WTC11 (cell line): Measurements from ENCODE around the gene DERA. TPM values are rescaled to one million over a fixed set of nuclear protein-coding genes. Genes with fewer than 3 reads are reported as not detected.

Source experiments
- ATAC-seq: fragments of 200-7000 bp; cut with Tn5 transposase; 2 replicates; pipeline ENCODE4 v1.10.0; 2021; ENCODE audit warnings: mild to moderate bottlenecking, moderate library complexity
- CTCF ChIA-PET: fragments of 300-600 bp; sonication (Branson Sonifier 250); formaldehyde crosslinking; loops from one replicate; lab custom pipeline; 2021; ENCODE audit warnings: antibody characterized with exemption; lab: Charles Lee
- POLR2A ChIA-PET: fragments of 350-600 bp; sonication (Branson Sonifier 250); formaldehyde crosslinking; loops from one replicate; lab custom pipeline; 2021; ENCODE audit warnings: antibody characterized with exemption; lab: Charles Lee
- DNase-seq: peaks from one replicate; pipeline ENCODE4 v3.0.0; 2021; ENCODE audit warnings: low spot score
- H3K27ac Mint-ChIP-seq: 2 replicates; pipeline ENCODE4 v1.8.0; 2021; ENCODE audit warnings: mixed read lengths
- H3K27me3 Mint-ChIP-seq: 2 replicates; pipeline ENCODE4 v1.8.0; 2021; ENCODE audit warnings: low read depth, mild to moderate bottlenecking, moderate library complexity, mixed read lengths
- H3K36me3 Mint-ChIP-seq: 2 replicates; pipeline ENCODE4 v1.8.0; 2021; ENCODE audit warnings: mixed read lengths
- H3K4me1 Mint-ChIP-seq: 2 replicates; pipeline ENCODE4 v1.8.0; 2022; ENCODE audit warnings: mixed read lengths
- H3K4me3 Mint-ChIP-seq: 2 replicates; pipeline ENCODE4 v1.8.0; 2021; ENCODE audit warnings: mild to moderate bottlenecking, moderate library complexity, mixed read lengths
- H3K9me3 Mint-ChIP-seq: 2 replicates; pipeline ENCODE4 v1.8.0; 2021; ENCODE audit warnings: mixed read lengths
- ATF1 ChIP-seq: sonication (generic); formaldehyde crosslinking; IDR thresholded peaks from 2 replicates; pipeline ENCODE4 v1.8.1; 2023; ENCODE audit warnings: mild to moderate bottlenecking, moderate library complexity, missing genetic modification reagents
- CREM ChIP-seq: sonication (generic); formaldehyde crosslinking; IDR thresholded peaks from 2 replicates; pipeline ENCODE4 v1.8.1; 2022; ENCODE audit warnings: mild to moderate bottlenecking, missing genetic modification reagents, moderate library complexity
- E2F1 ChIP-seq: sonication (generic); formaldehyde crosslinking; IDR thresholded peaks from 2 replicates; pipeline ENCODE4 v1.8.0; 2022; ENCODE audit warnings: mild to moderate bottlenecking, missing genetic modification reagents
- ELF4 ChIP-seq: sonication (generic); formaldehyde crosslinking; IDR thresholded peaks from 2 replicates; pipeline ENCODE4 v1.8.1; 2022; ENCODE audit warnings: low read depth, mild to moderate bottlenecking, moderate library complexity, missing genetic modification reagents
- EMX1 ChIP-seq: fragments of 250-450 bp; sonication (Bioruptor Pico); IDR thresholded peaks from 2 replicates; pipeline ENCODE4 v1.8.0; 2021; ENCODE audit warnings: mild to moderate bottlenecking
- FOXJ3 ChIP-seq: sonication (generic); formaldehyde crosslinking; IDR thresholded peaks from 2 replicates; pipeline ENCODE4 v1.9.0; 2021; ENCODE audit warnings: missing genetic modification reagents, mild to moderate bottlenecking, borderline replicate concordance
- HMGA2 ChIP-seq: fragments of 250-450 bp; sonication (Bioruptor Pico); IDR thresholded peaks from 2 replicates; pipeline ENCODE4 v1.4.0; 2021; ENCODE audit warnings: mild to moderate bottlenecking, moderate library complexity
- MAX ChIP-seq: sonication (generic); formaldehyde crosslinking; IDR thresholded peaks from 2 replicates; pipeline ENCODE4 v1.8.0; 2022; ENCODE audit warnings: mild to moderate bottlenecking, missing genetic modification reagents
- MYBL2 ChIP-seq: sonication (generic); formaldehyde crosslinking; IDR thresholded peaks from 2 replicates; pipeline ENCODE4 v1.8.1; 2023; ENCODE audit warnings: mild to moderate bottlenecking, moderate library complexity, missing genetic modification reagents
- NFE2L1 ChIP-seq: sonication (generic); formaldehyde crosslinking; IDR thresholded peaks from 2 replicates; pipeline ENCODE4 v1.8.1; 2023; ENCODE audit warnings: missing genetic modification reagents
- OVOL2 ChIP-seq: fragments of 250-450 bp; sonication (Bioruptor Pico); IDR thresholded peaks from 2 replicates; pipeline ENCODE4 v1.9.0; 2021; ENCODE audit warnings: mild to moderate bottlenecking, borderline replicate concordance
- PRRX2 ChIP-seq: fragments of 250-450 bp; sonication (Bioruptor Pico); IDR thresholded peaks from 2 replicates; pipeline ENCODE4 v1.8.0; 2021; ENCODE audit warnings: mild to moderate bottlenecking
- SMAD3 ChIP-seq: sonication (generic); formaldehyde crosslinking; IDR thresholded peaks from 2 replicates; pipeline ENCODE4 v1.8.0; 2022; ENCODE audit warnings: missing genetic modification reagents, mild to moderate bottlenecking, borderline replicate concordance
- ZBTB21 ChIP-seq: sonication (generic); formaldehyde crosslinking; IDR thresholded peaks from 2 replicates; pipeline ENCODE4 v1.8.1; 2023; ENCODE audit warnings: mild to moderate bottlenecking, missing genetic modification reagents, borderline replicate concordance
- ZNF138 ChIP-seq: sonication (generic); formaldehyde crosslinking; conservative IDR thresholded peaks from 2 replicates; pipeline ENCODE4 v1.8.1; 2022; ENCODE audit warnings: mild to moderate bottlenecking, moderate library complexity, missing genetic modification reagents
- ZNF317 ChIP-seq: sonication (generic); formaldehyde crosslinking; IDR thresholded peaks from 2 replicates; pipeline ENCODE4 v1.8.1; 2023; ENCODE audit warnings: low read depth, mild to moderate bottlenecking, moderate library complexity, missing genetic modification reagents, borderline replicate concordance
- ZNF425 ChIP-seq: fragments of 250-450 bp; sonication (Bioruptor Pico); conservative IDR thresholded peaks from 2 replicates; pipeline ENCODE4 v1.9.0; 2021; ENCODE audit warnings: mild to moderate bottlenecking
- total RNA-seq: library from RNA; stranded (reverse); gene quantifications from 3 replicates; pipeline ENCODE4 v1.2.3, GENCODE V29; 2021
- TF ChIP-seq, protein P1 (sequence below): sonication (generic); formaldehyde crosslinking; IDR thresholded peaks from 2 replicates; pipeline ENCODE4 v1.8.1; 2022; ENCODE audit warnings: low read depth, mild to moderate bottlenecking, moderate library complexity, missing genetic modification reagents, borderline replicate concordance
- TF ChIP-seq, protein P2 (sequence below): sonication (generic); formaldehyde crosslinking; IDR thresholded peaks from 2 replicates; pipeline ENCODE4 v1.8.1; 2023; ENCODE audit warnings: mild to moderate bottlenecking, missing genetic modification reagents, moderate library complexity
- TF ChIP-seq, protein P3 (sequence below): sonication (generic); formaldehyde crosslinking; IDR thresholded peaks from 2 replicates; pipeline ENCODE4 v1.8.1; 2022; ENCODE audit warnings: mild to moderate bottlenecking, moderate library complexity, missing genetic modification reagents
- TF ChIP-seq, protein P4 (sequence below): sonication (generic); formaldehyde crosslinking; IDR thresholded peaks from 2 replicates; pipeline ENCODE4 v1.8.1; 2023; ENCODE audit warnings: mild to moderate bottlenecking, moderate library complexity, missing genetic modification reagents
- TF ChIP-seq, protein P5 (sequence below): sonication (generic); formaldehyde crosslinking; conservative IDR thresholded peaks from 2 replicates; pipeline ENCODE4 v1.8.1; 2023; ENCODE audit warnings: mild to moderate bottlenecking, low read depth, missing genetic modification reagents, moderate library complexity
- TF ChIP-seq, protein P6 (sequence below): sonication (generic); formaldehyde crosslinking; IDR thresholded peaks from 2 replicates; pipeline ENCODE4 v1.8.1; 2023; ENCODE audit warnings: mild to moderate bottlenecking, missing genetic modification reagents

DERA gene
- total RNA-seq, 1 experiment from 2014 or later = 22.4 TPM

DNA sequence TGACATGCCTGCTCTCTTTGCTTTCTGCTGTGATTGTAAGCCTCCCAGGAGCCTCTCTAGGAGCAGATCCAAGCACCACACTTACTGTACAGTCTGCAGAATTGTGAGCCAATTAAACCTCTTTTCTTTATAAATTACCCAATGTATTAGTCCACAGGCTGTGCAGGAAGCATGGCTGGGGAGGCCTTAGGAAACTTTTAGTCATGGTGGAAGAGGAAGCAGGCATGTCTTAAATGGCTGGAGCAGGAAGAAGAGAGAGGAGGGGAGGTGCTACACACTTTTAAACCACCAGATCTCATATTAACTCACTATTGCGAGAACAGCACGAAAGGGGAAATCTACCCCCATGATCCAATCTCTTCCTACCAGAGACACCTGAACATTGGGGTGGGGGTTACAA is 108.9 kb downstream of the DERA start (continued):
- TF ChIP-seq, protein P1, sequence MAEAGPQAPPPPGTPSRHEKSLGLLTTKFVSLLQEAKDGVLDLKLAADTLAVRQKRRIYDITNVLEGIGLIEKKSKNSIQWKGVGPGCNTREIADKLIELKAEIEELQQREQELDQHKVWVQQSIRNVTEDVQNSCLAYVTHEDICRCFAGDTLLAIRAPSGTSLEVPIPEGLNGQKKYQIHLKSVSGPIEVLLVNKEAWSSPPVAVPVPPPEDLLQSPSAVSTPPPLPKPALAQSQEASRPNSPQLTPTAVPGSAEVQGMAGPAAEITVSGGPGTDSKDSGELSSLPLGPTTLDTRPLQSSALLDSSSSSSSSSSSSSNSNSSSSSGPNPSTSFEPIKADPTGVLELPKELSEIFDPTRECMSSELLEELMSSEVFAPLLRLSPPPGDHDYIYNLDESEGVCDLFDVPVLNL (CRISPR knock-in tag) = no peak
- no peak for TF ChIP-seq PRRX2 (CRISPR knock-in tag)
- no peak for TF ChIP-seq FOXJ3 (CRISPR knock-in tag)
- TF ChIP-seq, protein P2, sequence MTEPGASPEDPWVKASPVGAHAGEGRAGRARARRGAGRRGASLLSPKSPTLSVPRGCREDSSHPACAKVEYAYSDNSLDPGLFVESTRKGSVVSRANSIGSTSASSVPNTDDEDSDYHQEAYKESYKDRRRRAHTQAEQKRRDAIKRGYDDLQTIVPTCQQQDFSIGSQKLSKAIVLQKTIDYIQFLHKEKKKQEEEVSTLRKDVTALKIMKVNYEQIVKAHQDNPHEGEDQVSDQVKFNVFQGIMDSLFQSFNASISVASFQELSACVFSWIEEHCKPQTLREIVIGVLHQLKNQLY (CRISPR knock-in tag) = no peak
- no peak for TF ChIP-seq ZBTB21 (CRISPR knock-in tag)

GRCh38 chr12:16021026-16021425 is 109.9 kb downstream of the DERA start:
- H3K9me3 Mint-ChIP-seq = peaks cover 56% of the 10 kb centered on the region
- POLR2A ChIA-PET = no interaction called here

More at GRCh38 chr12:16021026-16021425, 109.9 kb downstream of the DERA start:
- Mint-ChIP-seq H3K4me3 (no peak overlapping the region), H3K4me1 (no peaks in the 10 kb centered on the region), H3K36me3 (peaks cover 38% of the 10 kb centered on the region), H3K27ac (no peak overlapping the region), H3K27me3 (no peaks in the 10 kb centered on the region; the same call in 1 of the 2 replicates)
- DNase-seq = no peak
- no peak for ATAC-seq
- CTCF ChIA-PET = no interaction called here
- TF ChIP-seq SMAD3 (CRISPR knock-in tag) (no peak), ATF1 (CRISPR knock-in tag) (no peak), HMGA2 (CRISPR knock-in tag) (no peak), EMX1 (CRISPR knock-in tag) (no peak), MAX (CRISPR knock-in tag) (no peak), OVOL2 (no peak), ELF4 (CRISPR knock-in tag) (no peak), CREM (CRISPR knock-in tag) (no peak), MYBL2 (no peak), ZNF425 (CRISPR knock-in tag) (no peak), FOXJ3 (CRISPR knock-in tag) (no peak), ZNF138 (CRISPR knock-in tag) (no peak), E2F1 (CRISPR knock-in tag) (no peak), NFE2L1 (no peak), ZNF317 (CRISPR knock-in tag) (no peak)
- TF ChIP-seq, protein P3, sequence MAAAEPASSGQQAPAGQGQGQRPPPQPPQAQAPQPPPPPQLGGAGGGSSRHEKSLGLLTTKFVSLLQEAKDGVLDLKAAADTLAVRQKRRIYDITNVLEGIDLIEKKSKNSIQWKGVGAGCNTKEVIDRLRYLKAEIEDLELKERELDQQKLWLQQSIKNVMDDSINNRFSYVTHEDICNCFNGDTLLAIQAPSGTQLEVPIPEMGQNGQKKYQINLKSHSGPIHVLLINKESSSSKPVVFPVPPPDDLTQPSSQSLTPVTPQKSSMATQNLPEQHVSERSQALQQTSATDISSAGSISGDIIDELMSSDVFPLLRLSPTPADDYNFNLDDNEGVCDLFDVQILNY (CRISPR knock-in tag) = no peak
- TF ChIP-seq, protein P4, sequence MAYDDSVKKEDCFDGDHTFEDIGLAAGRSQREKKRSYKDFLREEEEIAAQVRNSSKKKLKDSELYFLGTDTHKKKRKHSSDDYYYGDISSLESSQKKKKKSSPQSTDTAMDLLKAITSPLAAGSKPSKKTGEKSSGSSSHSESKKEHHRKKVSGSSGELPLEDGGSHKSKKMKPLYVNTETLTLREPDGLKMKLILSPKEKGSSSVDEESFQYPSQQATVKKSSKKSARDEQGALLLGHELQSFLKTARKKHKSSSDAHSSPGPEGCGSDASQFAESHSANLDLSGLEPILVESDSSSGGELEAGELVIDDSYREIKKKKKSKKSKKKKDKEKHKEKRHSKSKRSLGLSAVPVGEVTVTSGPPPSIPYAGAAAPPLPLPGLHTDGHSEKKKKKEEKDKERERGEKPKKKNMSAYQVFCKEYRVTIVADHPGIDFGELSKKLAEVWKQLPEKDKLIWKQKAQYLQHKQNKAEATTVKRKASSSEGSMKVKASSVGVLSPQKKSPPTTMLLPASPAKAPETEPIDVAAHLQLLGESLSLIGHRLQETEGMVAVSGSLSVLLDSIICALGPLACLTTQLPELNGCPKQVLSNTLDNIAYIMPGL = no peak
- TF ChIP-seq, protein P1 (CRISPR knock-in tag) = no peak
- TF ChIP-seq, protein P5, sequence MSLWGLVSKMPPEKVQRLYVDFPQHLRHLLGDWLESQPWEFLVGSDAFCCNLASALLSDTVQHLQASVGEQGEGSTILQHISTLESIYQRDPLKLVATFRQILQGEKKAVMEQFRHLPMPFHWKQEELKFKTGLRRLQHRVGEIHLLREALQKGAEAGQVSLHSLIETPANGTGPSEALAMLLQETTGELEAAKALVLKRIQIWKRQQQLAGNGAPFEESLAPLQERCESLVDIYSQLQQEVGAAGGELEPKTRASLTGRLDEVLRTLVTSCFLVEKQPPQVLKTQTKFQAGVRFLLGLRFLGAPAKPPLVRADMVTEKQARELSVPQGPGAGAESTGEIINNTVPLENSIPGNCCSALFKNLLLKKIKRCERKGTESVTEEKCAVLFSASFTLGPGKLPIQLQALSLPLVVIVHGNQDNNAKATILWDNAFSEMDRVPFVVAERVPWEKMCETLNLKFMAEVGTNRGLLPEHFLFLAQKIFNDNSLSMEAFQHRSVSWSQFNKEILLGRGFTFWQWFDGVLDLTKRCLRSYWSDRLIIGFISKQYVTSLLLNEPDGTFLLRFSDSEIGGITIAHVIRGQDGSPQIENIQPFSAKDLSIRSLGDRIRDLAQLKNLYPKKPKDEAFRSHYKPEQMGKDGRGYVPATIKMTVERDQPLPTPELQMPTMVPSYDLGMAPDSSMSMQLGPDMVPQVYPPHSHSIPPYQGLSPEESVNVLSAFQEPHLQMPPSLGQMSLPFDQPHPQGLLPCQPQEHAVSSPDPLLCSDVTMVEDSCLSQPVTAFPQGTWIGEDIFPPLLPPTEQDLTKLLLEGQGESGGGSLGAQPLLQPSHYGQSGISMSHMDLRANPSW (CRISPR knock-in tag) = no peak
- TF ChIP-seq, protein P6, sequence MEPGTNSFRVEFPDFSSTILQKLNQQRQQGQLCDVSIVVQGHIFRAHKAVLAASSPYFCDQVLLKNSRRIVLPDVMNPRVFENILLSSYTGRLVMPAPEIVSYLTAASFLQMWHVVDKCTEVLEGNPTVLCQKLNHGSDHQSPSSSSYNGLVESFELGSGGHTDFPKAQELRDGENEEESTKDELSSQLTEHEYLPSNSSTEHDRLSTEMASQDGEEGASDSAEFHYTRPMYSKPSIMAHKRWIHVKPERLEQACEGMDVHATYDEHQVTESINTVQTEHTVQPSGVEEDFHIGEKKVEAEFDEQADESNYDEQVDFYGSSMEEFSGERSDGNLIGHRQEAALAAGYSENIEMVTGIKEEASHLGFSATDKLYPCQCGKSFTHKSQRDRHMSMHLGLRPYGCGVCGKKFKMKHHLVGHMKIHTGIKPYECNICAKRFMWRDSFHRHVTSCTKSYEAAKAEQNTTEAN (CRISPR knock-in tag) = no peak
